ENCODE data around the gene SLC7A8.

Gene SLC7A8

DNA sequence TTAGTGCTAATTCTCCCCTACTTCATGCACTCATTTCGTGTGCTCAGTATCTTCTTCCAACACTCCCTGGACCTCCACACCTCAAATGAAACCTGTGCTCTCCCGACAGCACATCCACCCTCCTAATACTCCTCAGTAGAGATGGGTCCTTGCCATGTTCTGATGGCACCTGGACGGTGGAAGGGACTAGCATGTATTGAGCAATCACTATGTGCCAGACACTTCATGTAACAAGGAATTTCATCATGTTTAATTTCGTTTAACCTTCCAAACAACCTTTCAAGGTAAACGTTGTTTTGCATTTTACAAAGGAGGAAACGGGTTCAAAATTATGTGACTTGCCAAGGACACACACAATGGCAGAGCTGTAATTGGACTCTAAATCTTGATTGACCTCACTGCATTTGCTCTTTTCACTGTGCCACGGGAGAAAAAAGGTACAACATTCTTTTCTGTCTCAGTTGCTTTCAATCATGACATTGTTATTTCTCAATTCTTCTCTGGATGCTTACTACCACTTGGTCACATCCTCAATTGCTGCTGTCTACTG is 12.2 kb upstream of the SLC7A8 start:
- TF ChIP-seq GATA1 (IDR thresholded peaks at IDR 0.05; ENCODE audit: low read depth, low read length): no peak
- no peak for TF ChIP-seq POLR2A (IDR thresholded peaks at IDR 0.05; ENCODE audit: low read length)
- no peak for DNase-seq

DNA sequence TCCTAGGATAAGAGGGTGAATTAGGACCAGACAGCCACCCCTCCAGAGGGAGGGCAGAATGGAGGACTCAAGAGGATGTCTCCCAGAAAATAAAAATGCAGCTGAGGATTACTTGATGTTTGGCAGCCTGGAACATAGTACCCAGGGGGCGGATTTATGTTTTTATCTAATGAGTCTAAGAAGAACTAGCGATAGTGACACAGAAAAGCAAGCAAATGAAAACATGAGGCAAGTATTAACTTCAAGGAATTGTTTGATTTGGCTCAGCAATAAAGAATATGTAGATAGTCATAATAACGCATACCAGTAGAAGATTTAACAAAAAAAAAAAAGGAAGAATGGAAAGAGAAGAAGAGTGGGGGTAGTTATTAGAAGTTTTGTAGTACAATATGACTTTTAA is 10.0 kb upstream of the SLC7A8 start:
- TF ChIP-seq POLR2A (IDR thresholded peaks at IDR 0.05; ENCODE audit: low read length) (no peak), GATA1 (IDR thresholded peaks at IDR 0.05; ENCODE audit: low read depth, low read length) (no peak)
- DNase-seq: no peak

DNA sequence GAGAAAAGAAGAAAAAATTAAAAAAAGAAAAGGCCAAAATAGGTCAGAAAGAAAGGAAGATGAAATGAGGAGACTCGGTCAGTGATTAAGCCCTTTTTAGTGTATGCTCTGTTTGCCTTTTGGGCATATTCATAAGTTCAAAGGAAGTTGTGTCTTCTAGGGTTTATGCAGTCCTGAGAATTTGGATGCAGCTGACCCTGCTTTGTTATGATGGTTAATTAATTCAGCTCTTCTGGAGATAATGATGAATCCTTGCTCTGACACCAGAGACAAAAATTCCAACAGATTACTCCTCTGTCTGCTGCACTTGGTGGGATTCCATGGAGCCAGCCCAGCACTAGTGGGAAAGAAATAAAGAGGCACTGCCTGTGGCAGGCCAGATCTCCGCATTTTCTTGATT is 4.5 kb upstream of the SLC7A8 start:
- DNase-seq: no peak
- TF ChIP-seq GATA1 (IDR thresholded peaks at IDR 0.05; ENCODE audit: low read depth, low read length) (no peak), POLR2A (IDR thresholded peaks at IDR 0.05; ENCODE audit: low read length) (no peak)

DNA sequence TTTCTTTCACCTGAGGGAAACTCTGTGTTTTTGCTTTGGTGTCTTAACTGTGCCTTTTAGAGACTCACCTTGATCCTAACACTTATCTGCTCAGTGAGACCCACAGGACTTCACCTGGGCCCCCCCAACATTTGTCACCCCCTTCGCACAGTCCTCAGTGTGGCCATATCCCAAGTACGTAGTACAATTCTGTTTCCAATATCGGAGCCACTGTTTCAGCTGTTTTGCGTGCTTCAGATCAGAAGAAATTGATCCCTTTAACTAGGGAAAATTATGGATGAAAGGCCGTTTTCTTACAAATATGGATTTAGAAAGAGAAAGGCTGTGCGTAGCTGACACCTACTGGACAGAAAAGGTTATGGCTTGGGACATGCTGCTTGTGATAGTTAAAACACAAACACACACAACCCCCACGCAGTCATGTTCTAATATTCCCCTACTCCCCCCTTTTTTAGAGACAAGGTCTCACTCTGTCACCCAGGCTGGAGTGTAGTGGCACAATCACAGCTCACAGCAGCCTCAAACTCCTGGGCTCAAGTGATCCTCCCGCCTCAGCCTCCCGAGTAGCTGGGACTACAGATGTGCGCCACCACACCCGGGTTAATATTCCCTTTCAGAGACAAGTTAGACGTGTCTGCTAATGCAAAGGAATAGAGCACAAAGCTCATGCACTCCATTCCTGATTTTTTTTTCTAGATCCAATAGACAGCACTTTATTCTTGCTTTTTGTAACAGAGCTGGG is 3.6 kb upstream of the SLC7A8 start:
- no peak for TF ChIP-seq POLR2A (IDR thresholded peaks at IDR 0.05; ENCODE audit: low read length)
- no peak for TF ChIP-seq GATA1 (IDR thresholded peaks at IDR 0.05; ENCODE audit: low read depth, low read length)
- peak; percentile 48 to 65 for DNase-seq

DNA sequence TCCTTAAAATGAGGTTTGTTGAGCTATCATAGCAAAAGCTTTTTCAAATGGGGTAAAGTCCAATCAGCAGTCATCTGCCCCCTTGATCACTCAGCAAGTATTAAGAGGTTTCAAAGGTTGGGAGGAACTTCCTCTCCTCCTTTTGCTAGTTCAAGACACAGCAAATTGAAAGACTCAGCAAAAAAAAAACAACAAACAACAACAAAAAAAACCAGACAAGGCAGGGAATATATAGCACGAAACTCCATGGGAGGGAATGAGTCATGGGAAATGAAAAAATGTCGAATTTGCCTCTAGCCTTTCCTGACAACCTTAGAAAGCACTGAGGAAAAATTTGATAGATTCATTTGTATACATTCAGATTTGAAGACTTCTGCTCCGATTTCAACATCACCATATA is 1.6 kb upstream of the SLC7A8 start:
- TF ChIP-seq GATA1 (IDR thresholded peaks at IDR 0.05; ENCODE audit: low read depth, low read length) (no peak), POLR2A (IDR thresholded peaks at IDR 0.05; ENCODE audit: low read length) (no peak)
- DNase-seq: no peak

DNA sequence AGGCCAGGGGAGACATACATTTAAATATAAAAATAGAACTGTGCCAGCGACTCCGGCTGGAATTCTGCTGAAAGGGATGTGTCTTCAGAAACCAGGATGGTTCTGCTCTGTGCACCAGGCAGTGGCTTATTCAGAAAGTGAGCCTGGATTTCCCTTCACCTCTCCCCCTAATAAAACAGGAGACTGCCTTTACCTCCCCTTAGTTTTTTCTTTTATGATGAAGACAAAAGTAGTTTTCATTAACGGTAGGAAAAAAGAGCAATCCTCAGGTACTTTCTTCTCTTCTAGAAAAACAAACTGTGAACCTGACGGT is 346 bp downstream of the SLC7A8 start:
- no peak for TF ChIP-seq POLR2A (IDR thresholded peaks at IDR 0.05; ENCODE audit: low read length)
- no peak for TF ChIP-seq GATA1 (IDR thresholded peaks at IDR 0.05; ENCODE audit: low read depth, low read length)
- no peak for DNase-seq

DNA sequence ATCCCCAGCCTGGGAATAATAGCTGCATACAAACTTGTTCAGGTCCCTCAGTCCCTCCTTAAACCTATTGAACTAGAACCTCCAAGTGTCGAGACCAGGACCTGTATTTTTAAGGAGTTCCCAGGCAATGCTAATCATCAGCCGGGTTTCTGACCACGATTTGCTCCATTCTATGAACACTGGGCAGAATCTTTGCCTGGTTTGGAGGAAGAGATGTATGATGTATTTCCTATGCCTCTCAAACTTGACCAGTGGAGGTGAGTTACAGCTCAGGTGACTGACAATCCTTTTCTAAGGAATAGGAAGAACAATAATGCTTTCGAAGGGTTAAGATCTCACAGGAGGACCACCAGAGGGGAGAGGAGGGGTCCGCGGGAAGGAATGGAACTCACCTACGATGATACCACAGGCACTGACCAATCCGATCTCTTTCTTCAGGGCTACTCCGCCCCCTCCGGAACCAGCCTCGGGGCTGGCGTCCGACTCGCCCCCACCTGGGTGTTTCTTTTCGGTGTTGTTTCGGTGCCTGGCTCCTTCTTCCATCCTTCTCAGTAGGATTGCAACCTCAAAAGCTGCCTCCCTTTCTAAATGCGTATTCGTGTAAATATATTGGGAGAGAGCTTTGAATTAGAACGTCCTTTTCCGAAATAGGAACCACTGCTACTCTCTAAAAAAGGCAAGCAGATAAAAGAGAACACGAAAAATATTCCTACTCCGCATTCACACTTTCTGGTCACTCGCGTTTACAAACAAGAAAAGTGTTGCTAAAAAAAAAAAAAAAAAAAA is 895 bp downstream of the SLC7A8 start:
- no peak for TF ChIP-seq GATA1 (IDR thresholded peaks at IDR 0.05; ENCODE audit: low read depth, low read length)
- TF ChIP-seq POLR2A (IDR thresholded peaks at IDR 0.05; ENCODE audit: low read length): no peak
- no peak for DNase-seq

DNA sequence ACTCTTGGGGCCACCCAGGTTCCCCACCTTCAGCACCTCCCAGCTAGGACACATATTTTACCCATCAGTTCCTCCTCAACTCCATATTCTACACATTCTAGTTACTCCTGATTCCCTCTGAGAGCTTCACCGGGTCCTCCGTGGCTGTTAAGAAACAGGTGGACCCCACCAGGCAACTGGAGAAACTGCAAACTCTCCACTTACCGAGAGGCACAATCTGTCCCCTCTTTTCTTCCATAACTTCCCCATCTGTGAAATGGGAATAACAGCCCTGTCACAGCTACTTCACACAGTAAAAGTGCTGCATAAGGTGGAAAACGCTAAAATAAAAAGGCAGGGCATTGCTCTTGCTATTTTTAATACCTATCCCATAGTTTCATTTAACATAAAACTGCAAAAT is 1.5 kb downstream of the SLC7A8 start:
- DNase-seq: no peak
- no peak for TF ChIP-seq GATA1 (IDR thresholded peaks at IDR 0.05; ENCODE audit: low read depth, low read length)
- no peak for TF ChIP-seq POLR2A (IDR thresholded peaks at IDR 0.05; ENCODE audit: low read length)

DNA sequence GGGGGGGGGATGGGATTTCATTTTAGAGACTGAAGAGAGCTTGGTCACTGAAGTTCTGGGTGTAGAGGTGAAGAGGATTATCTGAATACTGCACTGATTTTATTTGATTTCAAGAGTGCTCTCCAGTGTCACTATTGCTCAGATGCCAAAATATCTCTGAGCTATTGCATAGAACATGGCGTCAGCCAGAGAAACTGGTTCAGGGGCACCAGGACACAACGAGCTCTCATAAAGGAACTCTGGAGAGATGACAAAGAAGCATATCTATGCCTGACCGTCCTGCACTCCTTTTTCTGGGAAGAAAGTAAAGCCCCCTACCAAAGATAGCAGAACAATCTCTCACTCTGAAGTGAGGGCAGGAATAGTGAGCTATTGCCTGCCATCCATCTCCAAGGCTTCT is 2.0 kb downstream of the SLC7A8 start:
- TF ChIP-seq POLR2A (IDR thresholded peaks at IDR 0.05; ENCODE audit: low read length): no peak
- TF ChIP-seq GATA1 (IDR thresholded peaks at IDR 0.05; ENCODE audit: low read depth, low read length): no peak
- no peak for DNase-seq

DNA sequence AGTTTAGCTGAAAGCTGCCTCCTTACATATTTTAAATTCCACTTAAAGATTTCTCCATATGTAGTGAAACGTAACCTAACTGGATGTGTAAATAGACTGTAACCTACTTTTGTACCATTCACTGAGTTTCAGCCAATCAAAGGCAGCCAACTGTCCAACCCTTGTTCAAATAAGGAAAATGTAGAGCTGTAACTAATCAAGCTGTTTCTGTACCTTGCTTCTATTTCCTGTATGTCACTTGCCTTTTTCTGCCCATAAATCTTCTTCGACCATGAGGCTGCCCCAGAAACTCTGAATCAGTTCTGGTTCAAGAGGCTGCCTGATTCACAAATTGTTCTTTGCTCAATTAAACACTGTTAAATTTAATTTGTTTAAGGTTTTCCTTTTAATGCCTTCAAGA is 6.3 kb downstream of the SLC7A8 start:
- TF ChIP-seq GATA1 (IDR thresholded peaks at IDR 0.05; ENCODE audit: low read depth, low read length) (no peak), POLR2A (IDR thresholded peaks at IDR 0.05; ENCODE audit: low read length) (no peak)
- DNase-seq: no peak

DNA sequence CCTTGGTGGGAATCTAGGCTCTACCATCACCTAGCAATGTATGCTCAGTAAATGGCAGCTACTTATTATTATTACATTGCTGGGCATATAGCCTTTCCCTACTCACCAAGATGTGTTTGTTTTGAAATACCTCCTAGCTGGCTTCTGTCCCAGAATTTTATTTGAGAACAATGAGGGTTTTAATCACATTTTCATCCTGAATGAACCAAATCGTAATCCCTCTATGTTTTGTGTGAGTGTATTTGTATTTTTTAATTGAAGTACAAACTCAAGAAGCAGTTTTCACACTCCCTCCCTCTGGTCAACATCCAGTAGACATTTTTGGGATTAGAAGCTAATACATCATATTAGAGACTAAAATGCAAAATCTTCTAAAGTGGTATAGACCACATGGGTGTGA is 7.6 kb downstream of the SLC7A8 start:
- DNase-seq: no peak
- no peak for TF ChIP-seq POLR2A (IDR thresholded peaks at IDR 0.05; ENCODE audit: low read length)
- no peak for TF ChIP-seq GATA1 (IDR thresholded peaks at IDR 0.05; ENCODE audit: low read depth, low read length)

DNA sequence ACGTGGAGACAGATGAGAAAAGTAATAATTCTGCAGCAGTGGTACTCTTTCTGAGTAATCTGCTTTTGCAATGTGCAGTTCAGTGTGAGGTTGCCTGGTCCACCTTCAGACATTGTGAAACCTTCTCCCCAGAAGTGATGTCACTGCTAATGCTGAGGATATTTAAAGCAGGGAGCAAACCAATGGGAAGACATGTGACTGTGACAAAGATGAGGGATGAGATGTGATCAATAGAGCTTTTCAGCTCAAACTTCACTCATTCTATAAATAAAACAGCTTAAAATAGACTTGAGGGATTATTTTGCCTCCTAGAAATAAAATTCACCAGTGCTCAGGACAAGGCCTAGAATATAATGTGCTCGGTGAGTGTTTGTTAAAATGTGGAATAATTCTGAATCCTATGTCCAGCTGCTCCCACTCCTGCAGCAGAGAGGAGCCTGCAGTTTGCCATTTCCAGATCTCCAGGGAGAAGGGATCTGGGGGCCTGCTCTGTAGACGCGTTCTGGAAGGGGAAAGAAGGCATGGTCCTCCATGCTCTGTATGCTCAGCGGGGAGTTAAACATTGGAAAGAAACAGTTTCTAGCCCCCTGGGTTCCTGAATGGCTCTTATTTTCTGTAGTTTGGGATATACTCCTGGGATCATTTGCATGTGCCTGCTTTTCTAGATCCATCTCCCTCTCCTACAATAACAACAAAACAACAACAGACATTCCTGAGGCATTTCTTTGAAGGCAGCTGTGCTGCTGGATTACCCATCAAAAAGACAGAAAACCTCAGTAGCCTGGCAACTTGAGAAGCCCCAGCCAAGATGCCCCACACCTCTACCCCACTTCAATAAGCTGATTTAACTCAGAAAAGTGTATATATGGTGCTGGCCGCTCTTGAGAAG is 8.9 kb downstream of the SLC7A8 start:
- TF ChIP-seq POLR2A (IDR thresholded peaks at IDR 0.05; ENCODE audit: low read length): no peak
- no peak for TF ChIP-seq GATA1 (IDR thresholded peaks at IDR 0.05; ENCODE audit: low read depth, low read length)
- DNase-seq: no peak

DNA sequence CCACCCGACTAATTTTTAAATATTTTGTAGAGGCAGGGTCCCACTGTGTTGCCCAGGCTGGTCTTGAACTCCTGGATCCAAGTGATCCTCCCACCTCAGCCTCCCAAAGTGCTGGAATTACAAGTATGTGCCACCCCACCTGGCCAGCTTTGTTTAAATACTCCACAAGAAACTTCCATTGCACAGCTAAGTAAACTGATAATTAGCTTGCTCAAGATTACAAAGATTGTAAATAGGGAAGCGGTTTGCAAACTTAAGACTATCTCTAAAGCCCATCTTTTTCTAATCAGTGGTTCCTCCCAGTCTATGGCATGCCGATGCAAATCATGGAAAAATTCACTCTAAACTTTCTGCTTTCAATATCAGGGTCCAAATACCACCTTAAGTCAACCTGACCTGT is 9.7 kb downstream of the SLC7A8 start:
- TF ChIP-seq POLR2A (IDR thresholded peaks at IDR 0.05; ENCODE audit: low read length) (no peak), GATA1 (IDR thresholded peaks at IDR 0.05; ENCODE audit: low read depth, low read length) (no peak)
- no peak for DNase-seq

DNA sequence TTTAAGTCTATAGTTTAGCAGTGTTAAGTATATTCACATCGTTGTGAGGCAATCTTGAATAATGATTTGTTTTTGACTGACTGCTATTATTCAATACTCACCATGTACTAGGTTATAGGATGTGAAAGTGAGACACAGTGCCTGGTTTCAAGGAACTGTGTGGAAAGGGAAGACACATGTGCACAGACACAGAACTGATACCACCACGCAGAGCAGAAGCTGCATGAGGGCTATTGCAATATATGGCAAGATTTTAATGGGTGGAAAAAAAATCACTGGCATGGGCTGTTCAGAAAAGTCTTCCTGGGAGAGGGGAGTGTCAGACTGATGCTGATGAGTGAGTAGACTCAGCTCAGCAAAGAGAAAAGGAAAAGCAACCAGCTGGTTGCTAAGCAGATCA is 10.4 kb downstream of the SLC7A8 start:
- TF ChIP-seq GATA1 (IDR thresholded peaks at IDR 0.05; ENCODE audit: low read depth, low read length) (no peak), POLR2A (IDR thresholded peaks at IDR 0.05; ENCODE audit: low read length) (no peak)
- DNase-seq: no peak
